Measurements from ENCODE around the gene TCP11.

Gene TCP11

DNA sequence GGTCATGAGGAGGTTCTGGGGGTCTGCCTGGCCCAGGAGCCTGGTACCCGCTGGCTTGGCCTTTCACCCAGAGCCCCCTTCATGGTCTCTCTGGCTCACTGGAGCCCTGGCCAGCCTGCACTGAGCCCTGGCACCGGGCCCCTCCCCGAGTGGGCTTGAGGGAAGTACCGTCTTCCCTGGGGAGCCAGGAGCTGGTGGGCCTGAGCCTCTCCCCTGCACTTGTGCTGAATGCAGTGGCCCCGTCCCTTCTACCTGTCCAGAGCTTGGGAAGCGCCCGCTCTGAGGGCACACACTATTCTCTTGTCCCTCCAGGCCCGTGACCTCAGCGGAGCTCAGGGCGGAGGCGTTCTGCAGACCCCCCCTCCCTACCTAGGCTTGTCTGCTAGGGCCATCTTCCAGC lies 62.2 kb downstream of the TCP11 start:
- no peak for DNase-seq

DNA sequence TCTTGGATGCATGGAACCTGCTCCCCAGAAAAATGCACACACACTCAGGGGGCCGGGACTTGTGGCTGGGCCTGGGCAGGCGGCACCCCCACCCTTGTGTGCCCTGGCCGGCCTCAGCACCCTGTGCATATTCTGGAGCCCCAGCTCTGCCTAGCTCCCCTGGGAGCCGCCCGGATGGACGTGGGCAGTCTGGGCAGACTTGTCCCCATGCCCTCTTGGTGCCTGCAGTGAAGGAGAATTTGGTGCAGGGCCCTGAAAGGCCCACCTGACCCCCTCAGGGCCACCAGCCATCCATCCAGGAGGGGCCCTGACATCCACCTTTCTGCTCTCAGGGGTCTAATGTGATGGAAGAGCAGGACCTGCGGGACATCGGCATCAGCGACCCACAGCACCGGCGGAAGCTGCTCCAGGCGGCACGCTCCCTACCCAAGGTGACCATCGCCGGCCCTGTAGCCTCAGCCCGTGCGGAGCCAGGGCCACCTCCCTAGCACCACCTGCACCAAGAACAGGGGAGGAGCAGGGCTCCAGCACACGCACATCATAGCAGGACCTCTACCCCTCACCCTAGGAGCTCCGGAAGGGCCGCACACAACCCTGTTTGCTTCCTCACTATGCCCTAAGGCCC lies 62.8 kb downstream of the TCP11 start:
- DNase-seq: no peak

DNA sequence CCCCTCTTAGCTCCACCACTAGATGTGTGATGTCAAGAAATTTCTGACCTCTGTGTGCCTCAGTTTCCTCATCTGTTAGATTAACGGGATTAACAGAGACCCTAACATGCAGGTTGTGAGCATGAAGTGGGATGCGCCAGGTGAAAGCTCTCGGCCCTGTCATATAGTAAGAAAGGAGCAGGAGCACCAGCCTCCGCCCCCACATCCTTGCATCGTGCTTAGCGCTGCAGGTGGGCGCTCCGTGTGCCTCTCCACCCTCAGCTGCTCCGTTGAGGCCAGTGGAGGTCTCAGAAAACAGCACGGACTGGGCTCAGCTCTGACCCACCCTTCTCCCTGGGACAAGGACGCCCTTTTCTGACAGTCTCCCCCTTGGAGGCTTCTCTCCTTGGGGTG lies 63.4 kb downstream of the TCP11 start:
- no peak for DNase-seq

DNA sequence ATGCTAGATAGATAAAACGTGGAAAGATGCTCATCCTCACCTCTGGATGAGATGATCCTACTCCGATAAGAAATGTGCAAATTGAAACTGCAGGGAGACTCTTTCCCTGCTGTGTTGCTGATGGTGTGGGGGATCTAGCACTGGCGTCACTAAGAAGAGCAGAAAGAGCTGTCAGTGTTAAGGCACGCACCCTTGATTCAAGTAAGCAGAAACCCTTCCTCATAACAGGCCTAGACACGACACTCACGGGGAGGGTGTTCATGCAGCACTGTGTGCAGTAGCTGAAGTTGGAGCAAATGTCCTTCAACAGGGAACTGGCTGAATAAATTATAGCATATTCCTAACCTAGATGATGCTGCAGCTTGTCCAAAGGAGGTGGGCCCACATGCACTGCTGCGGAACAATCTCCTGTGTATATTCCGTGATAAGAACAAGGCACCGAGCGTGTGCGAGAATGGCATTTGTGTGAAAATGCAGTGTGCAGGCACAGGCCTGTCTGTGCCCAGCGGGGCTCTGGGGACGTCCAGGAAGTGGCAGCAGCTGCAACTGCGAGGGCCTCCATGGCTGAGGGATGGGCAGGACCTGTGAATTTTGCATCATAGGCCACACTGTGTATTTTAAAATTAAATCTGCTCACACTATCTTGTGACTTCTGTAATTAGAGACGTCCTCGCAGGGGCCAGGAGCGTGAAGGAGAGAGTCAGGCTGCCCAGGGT lies 64.0 kb downstream of the TCP11 start:
- DNase-seq: no peak

DNA sequence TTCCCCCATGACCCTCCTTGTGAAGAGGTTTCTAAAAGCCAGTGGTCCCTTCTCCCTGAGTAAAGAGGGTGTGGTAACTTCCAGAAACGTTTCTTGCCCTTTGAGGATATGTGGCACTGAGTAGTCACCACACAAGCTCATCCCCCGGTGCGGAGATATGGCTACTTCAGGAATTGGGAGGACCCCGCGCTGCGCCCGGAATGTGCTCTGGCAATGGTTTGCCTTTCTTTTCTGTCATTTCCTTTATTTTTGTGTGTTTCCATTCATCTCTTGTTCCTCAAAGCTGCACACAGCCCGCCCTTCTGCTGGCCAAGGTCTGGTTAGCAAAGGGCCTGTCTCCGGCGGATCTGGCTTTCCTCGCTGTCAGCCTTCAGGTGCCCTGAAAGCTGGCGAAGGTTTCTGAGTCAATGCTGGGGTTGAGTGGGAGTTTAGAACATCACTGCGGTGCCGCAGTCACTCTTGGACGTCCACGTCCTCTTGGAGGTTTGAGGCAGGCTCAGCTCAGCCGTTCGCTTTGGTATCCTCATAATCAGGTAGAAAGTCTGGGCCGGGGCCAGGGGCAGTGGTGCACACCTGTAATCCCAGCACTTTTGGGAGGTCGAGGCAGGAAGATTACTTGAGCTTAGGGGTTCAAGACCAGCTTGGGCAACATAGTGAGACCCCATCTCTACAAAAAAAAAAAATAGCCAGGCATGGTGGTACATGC lies 67.2 kb downstream of the TCP11 start:
- DNase-seq: no peak

DNA sequence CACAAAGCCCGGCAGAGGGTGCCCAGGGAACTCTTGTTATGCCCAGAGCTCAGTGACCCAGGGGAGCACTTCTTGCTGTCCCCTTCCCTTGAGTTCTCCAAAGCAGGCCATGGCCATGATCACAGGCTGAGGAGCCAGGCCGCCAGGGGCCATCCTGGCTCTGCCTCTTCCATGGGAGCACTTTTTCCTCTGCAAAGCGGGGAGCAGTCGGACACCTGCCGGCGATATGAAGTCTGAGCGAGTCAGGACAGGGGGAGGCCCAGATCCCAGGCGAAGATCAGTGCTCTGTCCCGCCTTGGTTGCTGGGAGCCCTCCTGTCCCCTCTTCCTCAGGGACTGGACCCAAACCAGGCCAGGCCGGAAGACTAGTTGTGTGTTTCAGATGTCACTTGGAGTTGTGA lies 67.9 kb downstream of the TCP11 start:
- no peak for DNase-seq

DNA sequence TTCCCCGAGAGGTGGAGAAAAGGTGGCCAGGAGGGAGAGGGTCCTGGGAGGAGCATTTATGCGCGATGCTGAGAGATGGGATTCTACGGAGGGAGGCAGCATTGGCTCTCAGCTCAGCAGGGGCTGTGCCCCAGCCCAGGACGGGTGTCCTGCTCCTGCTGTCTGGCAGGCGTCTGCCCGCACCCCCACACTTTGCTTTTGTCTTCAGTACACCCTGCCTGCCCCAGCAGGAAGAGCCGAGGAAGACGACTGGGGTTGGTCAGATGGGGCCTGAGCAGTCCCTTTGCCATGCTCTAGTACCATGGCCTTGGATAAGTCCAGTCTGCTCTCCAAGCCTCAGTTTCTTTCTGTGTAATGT lies 68.5 kb downstream of the TCP11 start:
- DNase-seq: no peak

DNA sequence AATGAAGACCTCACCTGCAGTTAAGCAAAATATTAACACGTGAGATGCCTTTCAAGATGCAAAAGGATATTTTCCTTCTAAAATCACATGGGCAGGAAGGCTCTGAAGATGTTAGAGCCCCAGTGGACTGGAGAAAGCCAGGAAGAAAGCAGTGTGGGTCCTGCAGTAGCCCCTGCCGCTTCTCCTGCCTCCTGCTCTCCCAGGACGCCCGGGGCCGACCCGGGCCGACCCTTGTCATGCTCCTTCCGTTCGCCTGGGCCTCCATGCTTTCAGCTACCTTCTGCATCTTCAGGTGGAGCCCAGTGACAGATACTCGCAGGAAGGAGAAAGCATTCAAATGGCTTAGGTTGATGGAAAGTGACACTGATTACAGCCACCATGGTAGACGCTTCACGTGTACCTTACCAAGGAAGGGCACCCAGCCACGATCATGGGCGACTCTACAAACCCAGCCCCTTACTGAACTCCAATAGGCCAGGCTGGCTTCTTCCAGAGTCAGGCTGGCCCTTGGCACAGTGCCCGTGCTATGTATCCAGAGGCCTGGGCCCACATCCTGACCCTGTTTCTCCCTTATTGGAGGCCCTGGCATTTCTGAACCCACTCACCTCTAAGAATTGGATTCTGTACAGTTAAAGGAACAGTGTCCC lies 69.0 kb downstream of the TCP11 start:
- DNase-seq: no peak

DNA sequence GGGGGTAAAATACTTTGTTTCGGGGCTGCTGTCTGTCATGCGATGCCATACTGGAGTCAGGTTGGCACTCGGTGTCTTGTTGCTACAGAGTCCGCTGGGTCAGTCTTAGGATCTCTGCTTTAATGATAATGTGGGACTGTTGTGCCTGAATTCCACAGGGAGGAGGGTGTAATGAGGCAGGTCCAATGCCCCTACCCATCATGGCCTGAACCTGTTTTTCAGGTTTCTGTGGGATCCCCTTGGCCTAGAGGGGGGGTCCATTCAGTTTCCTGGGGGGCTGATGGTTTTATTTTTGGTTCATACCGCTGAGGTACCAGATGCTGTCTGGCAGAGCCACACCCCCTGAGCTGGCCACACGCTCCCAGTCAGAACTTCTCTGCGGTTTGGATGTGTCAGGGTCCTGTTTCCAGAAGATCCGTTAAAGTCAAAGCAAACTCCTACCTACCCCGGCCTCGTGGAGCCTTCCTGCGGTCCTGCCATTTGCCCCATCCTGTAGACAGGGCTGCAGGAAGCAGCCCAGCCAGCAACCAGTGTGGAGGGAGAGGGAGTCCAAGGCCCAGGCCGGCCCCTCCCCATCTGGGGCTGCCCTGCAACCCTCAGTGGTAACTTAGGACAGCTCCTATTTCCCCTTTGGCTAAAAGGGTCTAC lies 69.7 kb downstream of the TCP11 start:
- DNase-seq: no peak

DNA sequence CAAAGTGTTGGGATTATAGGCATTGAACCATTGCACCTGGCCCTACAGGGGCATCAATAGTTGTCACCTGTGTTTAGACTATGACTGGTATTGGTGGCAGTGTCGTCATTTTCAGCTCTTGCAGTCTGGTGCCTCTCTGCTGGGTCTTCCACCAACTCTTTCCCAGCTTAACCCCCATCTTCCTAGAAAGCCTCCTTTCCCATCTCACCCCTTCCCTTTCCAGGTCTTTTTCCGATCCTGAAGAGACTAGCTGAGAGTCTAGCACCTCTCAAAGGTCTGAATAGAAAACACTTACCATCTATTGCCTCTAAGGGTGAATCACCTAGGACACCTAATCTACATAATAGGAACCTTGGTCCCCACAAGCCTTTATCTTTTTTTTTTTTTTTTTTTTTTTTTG lies 71.0 kb downstream of the TCP11 start:
- DNase-seq: no peak

DNA sequence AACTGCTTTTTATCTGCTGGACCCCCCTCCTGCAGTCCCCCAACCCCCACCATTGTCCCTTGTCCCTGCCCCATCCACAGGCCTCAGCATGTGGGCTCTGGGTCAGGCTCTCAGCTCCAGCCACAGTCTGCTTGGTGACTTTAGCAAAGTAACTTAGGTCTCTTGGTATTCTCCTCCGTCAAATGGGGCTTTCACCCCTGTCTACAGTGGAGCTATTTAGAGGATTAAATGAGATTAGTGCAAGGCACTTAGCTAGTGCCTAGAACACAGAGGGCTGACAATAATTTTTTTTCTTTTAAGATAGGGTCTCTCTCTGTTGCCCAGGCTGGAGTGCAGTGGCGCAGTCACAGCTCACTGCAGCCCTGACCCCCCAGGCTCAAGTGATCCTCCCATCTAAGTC lies 71.9 kb downstream of the TCP11 start:
- no peak for DNase-seq

DNA sequence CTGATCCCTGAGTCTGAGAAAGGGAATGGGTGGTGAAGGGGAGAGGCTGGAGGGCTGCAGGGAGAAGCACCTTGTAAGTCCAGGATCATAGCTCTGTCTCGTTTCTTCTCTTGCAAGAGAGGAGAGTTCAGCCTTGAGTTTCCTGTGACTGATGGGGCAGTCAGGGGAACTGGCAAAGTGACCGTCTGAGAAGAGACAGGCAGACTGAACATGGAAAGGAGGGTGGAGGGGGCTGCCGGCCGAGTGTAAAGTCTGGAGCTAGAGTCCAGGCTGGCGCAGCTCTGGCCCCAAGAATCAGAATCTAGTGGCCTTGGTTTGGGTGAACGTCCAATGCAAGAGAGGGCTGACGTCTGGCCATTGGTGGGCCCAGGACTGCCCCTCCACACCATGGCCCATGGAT lies 72.5 kb downstream of the TCP11 start:
- DNase-seq: no peak

DNA sequence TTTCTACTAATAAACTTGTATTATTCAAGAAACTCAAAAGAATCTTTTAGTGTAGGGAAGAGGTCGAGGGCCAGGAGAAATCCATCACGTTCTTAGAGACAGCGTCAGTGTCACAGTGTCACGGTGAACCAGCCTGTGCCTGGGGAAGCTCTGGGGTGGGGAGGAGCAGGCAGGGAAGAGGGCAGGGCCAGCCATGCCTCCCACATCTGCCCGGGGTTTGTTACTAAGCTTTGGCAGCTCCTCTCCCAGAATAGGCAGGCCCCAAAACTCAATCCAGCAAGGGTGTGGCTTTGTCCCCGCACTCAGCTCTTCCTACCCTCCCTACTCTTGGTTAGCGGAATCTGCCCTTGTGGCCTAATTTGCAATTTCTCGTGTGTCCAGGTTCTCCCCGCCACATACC lies 72.9 kb downstream of the TCP11 start:
- no peak for DNase-seq

All from NCI-H510A (cell line).